OCI-LY3 (cell line): ENCODE data around the gene KDSR.

ENCODE experiments used
- H2AFZ ChIP-seq: fragments of 200-600, 300-600 bp; shearing (Covaris generic); 2 replicates; pipeline ENCODE4 v1.6.0; 2014; ENCODE audit warnings: antibody characterized with exemption, low read depth, low read length
- H3K27ac ChIP-seq: fragments of 200-600, 300-600 bp; sonication (generic); 2 replicates; pipeline ENCODE4 v1.5.1; 2014; ENCODE audit warnings: mild to moderate bottlenecking, low read length, moderate library complexity, mixed read lengths
- H3K27me3 ChIP-seq: fragments of 200-600, 300-600 bp; sonication (generic); 2 replicates; pipeline ENCODE4 v1.6.1; 2014; ENCODE audit warnings: low read depth, low read length, mixed read lengths
- H3K36me3 ChIP-seq: fragments of 200-600, 300-600 bp; sonication (generic); replicated peaks from 2 replicates; pipeline ENCODE3; 2014; ENCODE audit warnings: low read depth, low read length, mixed read lengths
- H3K4me1 ChIP-seq: fragments of 300-600, 200-600 bp; sonication (generic); 2 replicates; pipeline ENCODE4 v1.6.1; 2014; ENCODE audit warnings: low read length, mixed read lengths
- H3K4me2 ChIP-seq: fragments of 200-600, 300-600 bp; sonication (generic); 2 replicates; pipeline ENCODE4 v1.6.1; 2014; ENCODE audit warnings: low read length, mixed read lengths
- H3K4me3 ChIP-seq: fragments of 300-600, 200-600 bp; sonication (generic); 2 replicates; pipeline ENCODE4 v1.5.1; 2014; ENCODE audit warnings: antibody characterized with exemption, mild to moderate bottlenecking, low read length, moderate library complexity
- H3K79me2 ChIP-seq: fragments of 300-600, 200-600 bp; shearing (Covaris generic); 2 replicates; pipeline ENCODE4 v1.6.1; 2014; ENCODE audit warnings: mild to moderate bottlenecking, low read length, mixed read lengths
- H3K9ac ChIP-seq: fragments of 300-600, 200-600 bp; shearing (Covaris generic); 2 replicates; pipeline ENCODE4 v1.6.0; 2014; ENCODE audit warnings: mild to moderate bottlenecking, low read length, moderate library complexity
- H3K9me3 ChIP-seq: fragments of 200-600, 300-600 bp; shearing (Covaris generic); 2 replicates; pipeline ENCODE4 v1.6.1; 2014; ENCODE audit warnings: low read length, mixed read lengths; ENCODE audit not compliant: insufficient read depth
- H4K20me1 ChIP-seq: fragments of 200-600, 300-600 bp; sonication (generic); 2 replicates; pipeline ENCODE4 v1.6.1; 2016; ENCODE audit warnings: low read length, mixed read lengths; ENCODE audit not compliant: insufficient read depth
- EZH2phosphoT487 ChIP-seq: fragments of 200-600 bp; shearing (Covaris generic); IDR thresholded peaks from 2 replicates; pipeline ENCODE4 v1.6.1; 2018; ENCODE audit warnings: antibody characterized with exemption, mixed run types, low read depth
- TF ChIP-seq, protein P1 (sequence below): fragments of 200-600, 300-600 bp; sonication (generic); IDR thresholded peaks from 2 replicates; pipeline ENCODE4 v1.5.1; 2014; ENCODE audit warnings: antibody characterized with exemption, low read length, low read depth

Gene KDSR

GRCh38 chr18:63374540-63374939 lies 7.5 kb upstream of the KDSR start:
- H3K27me3 ChIP-seq: no peaks in the 10 kb centered on the region
- no peaks in the 10 kb centered on the region for H3K79me2 ChIP-seq
- no peak overlapping the region for H2AFZ ChIP-seq
- no peaks in the 10 kb centered on the region for H4K20me1 ChIP-seq
- TF ChIP-seq EZH2phosphoT487: no peak
- TF ChIP-seq, protein P1, sequence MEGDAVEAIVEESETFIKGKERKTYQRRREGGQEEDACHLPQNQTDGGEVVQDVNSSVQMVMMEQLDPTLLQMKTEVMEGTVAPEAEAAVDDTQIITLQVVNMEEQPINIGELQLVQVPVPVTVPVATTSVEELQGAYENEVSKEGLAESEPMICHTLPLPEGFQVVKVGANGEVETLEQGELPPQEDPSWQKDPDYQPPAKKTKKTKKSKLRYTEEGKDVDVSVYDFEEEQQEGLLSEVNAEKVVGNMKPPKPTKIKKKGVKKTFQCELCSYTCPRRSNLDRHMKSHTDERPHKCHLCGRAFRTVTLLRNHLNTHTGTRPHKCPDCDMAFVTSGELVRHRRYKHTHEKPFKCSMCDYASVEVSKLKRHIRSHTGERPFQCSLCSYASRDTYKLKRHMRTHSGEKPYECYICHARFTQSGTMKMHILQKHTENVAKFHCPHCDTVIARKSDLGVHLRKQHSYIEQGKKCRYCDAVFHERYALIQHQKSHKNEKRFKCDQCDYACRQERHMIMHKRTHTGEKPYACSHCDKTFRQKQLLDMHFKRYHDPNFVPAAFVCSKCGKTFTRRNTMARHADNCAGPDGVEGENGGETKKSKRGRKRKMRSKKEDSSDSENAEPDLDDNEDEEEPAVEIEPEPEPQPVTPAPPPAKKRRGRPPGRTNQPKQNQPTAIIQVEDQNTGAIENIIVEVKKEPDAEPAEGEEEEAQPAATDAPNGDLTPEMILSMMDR: no peak
- H3K27ac ChIP-seq: no peak overlapping the region
- no peak overlapping the region for H3K4me3 ChIP-seq
- no peak overlapping the region for H3K9ac ChIP-seq
- H3K4me2 ChIP-seq: no peak overlapping the region
- peaks cover 1% of the 10 kb centered on the region for H3K36me3 ChIP-seq
- peaks cover 10% of the 10 kb centered on the region; the same call in 1 of the 2 replicates for H3K9me3 ChIP-seq
- peaks cover 10% of the 10 kb centered on the region for H3K4me1 ChIP-seq

DNA sequence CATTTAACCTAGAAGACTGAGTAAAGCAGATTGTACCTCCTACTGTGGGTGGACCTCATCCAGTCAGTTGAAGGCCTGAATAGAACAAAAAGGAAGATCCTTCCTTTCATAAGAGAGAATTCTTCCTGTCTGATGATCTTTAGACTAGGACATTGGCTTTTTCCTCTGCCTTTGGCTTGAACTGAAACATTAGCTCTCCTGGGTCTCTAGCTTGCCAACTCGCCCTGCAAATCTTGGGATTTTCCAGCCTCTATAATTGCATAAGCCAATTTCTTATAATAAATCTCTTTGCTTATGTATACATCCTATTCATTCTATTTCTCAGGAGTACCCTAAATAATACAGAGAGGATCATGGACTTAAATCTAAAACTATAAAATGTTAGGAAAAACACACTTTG lies 6.2 kb upstream of the KDSR start:
- no peaks in the 10 kb centered on the region for H3K4me1 ChIP-seq
- no peak for TF ChIP-seq EZH2phosphoT487

GRCh38 chr18:63368611-63369010 lies 1.6 kb upstream of the KDSR start:
- peaks cover 11% of the 10 kb centered on the region for H3K4me1 ChIP-seq
- H4K20me1 ChIP-seq: peaks cover 4% of the 10 kb centered on the region; the same call in 1 of the 2 replicates
- no peak overlapping the region for H3K9ac ChIP-seq
- peaks cover 20% of the 10 kb centered on the region for H3K79me2 ChIP-seq
- no peak overlapping the region for H2AFZ ChIP-seq
- H3K4me2 ChIP-seq: 0 out of 2 replicates have a peak overlapping the region, but pooled peaks have one; percentile 81
- peaks cover 18% of the 10 kb centered on the region for H3K36me3 ChIP-seq
- no peak overlapping the region for H3K27ac ChIP-seq
- TF ChIP-seq, protein P1: no peak
- TF ChIP-seq EZH2phosphoT487: no peak
- no peaks in the 10 kb centered on the region for H3K27me3 ChIP-seq
- peaks cover 16% of the 10 kb centered on the region for H3K9me3 ChIP-seq
- H3K4me3 ChIP-seq: 0 out of 2 replicates have a peak overlapping the region, but pooled peaks have one; percentile 81

More for the DNA sequence above, 6.2 kb upstream of the KDSR start:
- no peaks in the 10 kb centered on the region for H4K20me1 ChIP-seq
- no peaks in the 10 kb centered on the region for H3K27me3 ChIP-seq
- no peak overlapping the region for H2AFZ ChIP-seq
- no peak overlapping the region for H3K4me2 ChIP-seq
- no peak overlapping the region for H3K9ac ChIP-seq
- peaks cover 24% of the 10 kb centered on the region for H3K9me3 ChIP-seq
- H3K36me3 ChIP-seq: peaks cover 14% of the 10 kb centered on the region
- no peak overlapping the region for H3K4me3 ChIP-seq
- H3K27ac ChIP-seq: no peak overlapping the region
- no peaks in the 10 kb centered on the region for H3K79me2 ChIP-seq

DNA sequence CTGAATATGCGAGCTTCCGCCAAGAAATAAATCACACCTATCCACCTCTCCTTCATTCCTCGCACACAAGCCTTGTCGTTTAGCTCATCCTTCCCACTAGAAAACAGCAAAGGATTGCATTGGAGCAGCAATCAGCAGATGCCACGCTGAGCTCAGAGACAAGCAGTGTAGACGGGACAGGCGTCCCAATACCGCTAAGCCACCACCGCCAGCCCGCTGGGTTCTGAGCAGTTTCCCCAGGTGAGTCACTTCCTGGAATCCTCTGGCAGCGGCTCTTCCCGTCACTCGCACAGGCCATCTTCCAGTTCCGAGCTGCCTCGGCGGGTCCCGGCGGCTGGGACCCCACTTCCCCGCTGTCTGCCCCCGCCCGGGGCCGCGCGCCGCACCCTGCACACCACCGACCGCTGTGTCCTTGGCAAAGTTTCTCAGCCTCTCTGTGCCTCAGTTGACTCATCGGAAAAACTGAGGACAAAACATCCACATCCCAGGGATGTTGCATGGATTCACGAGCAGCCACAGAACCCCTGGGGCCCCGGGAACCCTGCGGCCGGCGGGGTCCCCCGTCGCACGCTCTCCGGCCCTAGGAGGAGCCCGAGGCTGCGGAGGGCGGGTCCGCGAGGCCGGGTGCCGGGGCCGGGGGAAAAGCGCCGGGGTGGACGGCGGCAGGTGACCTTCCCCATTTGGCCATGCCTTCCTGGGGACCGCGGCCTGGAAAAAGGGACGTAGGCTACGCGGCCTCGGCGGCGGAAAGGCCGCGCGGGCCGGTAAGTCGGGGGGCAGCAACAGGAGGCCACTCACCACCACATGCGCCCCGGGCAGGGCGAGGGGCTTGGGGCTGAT lies 573 bp downstream of the KDSR start:
- H3K27ac ChIP-seq: peak overlapping the region; percentile 19
- peaks cover 31% of the 10 kb centered on the region for H3K36me3 ChIP-seq
- H3K9ac ChIP-seq: peak overlapping the region; percentile 78
- peaks cover 20% of the 10 kb centered on the region for H3K79me2 ChIP-seq
- H3K9me3 ChIP-seq: peaks cover 16% of the 10 kb centered on the region
- H3K4me2 ChIP-seq: peak overlapping the region; percentile 88
- H2AFZ ChIP-seq: peak overlapping the region; percentile 80
- H3K4me3 ChIP-seq: peak overlapping the region; percentile 81
- H4K20me1 ChIP-seq: peaks cover 4% of the 10 kb centered on the region; the same call in 1 of the 2 replicates
- peaks cover 11% of the 10 kb centered on the region for H3K4me1 ChIP-seq
- TF ChIP-seq, protein P1: 0 out of 2 replicates have a peak, but pooled peaks have one; percentile 6
- TF ChIP-seq EZH2phosphoT487: no peak
- no peaks in the 10 kb centered on the region for H3K27me3 ChIP-seq
